ENCODE data around the gene TNFRSF8.
"Not testable (repeated sequence)": the region's sequence is repeated elsewhere in the genome, so short reads cannot be mapped to it uniquely, and the experiment has no call there.

The TNFRSF8 gene

DNA sequence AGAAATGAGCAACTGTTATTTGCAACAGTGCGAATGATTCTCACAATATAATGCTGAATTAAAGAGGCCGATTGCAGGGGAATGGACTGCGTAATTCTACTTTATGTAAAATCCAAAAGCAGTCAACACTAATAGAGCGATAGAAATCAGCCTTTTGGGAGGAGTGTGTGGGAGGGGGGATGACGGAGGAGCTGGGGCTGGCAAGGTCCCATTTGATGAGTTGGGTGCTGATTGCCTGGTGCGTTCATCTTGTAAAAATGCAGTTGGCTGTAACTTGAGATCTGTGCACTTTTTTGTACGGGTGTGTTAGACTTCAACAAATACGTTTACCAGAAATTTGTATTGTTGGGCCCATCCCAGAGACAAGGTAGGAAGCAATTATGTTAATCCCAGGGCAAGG is 20.7 kb downstream of the TNFRSF8 start:
- FAIRE-seq (no peak), DNase-seq (ENCODE audit: insufficient read length, low spot score) (no peak)

DNA sequence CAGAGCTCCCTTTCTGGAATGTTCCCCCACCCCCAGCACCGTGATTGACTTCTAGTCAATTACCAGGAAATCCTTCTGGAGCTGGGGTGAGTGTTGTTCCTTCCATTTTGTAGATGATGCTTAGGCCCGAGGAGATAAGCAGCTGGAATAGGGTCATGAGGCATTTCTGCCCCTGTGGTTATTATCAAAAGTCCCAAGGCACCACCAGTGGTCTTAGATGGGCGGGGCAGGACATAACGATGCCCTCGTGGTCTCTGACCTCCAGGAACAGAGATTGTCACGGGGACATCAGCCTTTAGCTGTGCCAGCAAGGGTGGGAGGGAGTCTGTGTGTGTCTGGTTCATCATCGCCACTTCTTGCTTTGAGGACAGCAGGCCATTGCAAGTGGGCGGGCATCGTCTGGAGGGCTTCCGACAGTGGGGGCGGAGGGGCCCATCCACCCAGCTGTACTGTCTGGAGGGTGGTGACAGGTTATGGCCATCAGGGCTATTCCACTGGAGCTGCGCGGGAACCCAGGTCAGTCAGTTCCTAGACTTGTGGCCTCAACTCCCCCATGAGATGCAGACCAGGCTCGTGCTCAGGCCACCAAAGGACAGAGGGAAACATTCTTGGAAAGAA is 22.6 kb downstream of the TNFRSF8 start:
- no peak for DNase-seq (ENCODE audit: insufficient read length, low spot score)
- peak; percentile 40 for FAIRE-seq

DNA sequence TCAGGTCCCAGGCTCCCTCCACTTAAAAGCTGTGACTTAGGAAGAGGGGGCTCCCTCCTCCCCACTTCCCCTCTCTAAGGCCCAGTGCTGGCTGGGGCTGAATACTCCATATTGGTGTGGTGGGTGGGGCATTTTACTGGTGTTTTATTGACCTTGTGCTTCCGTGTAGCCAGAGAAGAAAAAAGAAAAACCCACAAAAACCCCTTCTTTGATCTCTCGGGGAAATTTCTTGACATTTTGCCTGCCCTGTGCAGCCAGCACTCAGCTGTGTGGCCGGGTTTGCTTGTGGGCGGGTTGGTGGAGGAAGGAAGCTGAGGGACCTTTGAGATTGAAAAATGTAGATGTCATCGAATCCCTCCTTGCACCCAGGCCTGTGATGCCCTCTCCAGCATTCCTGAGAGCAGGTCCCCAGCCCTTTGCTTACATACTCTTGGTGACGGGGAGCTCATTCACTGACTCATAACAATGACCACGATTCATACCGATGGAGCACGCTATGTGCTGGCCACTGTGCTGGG is 24.8 kb downstream of the TNFRSF8 start:
- DNase-seq (ENCODE audit: insufficient read length, low spot score) = no peak
- no peak for FAIRE-seq

DNA sequence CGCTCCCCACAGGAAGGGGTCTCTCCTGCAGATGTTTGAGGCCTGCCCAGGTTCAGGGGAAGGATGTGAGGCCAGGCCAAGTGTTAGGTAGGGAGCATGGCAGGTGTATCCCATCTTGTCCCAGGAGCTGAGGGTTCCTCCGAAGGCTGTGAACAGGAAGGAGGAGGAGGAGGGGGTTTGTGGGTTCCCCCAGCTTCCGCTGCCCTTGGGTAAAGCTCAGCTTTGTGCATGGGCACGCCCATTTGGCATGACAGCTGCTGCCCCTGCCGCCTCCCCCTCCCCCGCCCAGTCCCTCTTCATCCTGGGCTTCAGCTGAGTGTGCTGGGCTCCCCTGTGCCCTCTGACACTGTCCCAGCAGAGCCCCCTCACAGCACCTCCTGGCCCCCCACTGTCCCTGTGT is 25.5 kb downstream of the TNFRSF8 start:
- FAIRE-seq = no peak

DNA sequence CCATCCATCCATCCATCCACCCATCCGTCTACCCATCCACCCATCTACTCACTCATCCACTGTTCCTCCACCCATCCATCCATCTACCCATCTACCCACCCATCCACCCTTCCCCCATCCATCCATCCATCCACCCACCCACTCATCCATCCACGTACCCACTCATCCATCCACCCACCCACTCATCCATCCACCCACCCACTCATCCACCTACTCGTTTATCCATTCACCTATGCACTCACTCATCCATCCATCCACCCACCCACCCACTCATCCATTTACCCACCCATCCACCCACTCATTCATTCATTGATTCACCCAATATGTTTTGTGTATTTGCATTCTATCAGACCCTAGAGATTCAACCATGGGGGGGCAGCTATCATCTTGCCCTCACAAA is 27.2 kb downstream of the TNFRSF8 start:
- DNase-seq (ENCODE audit: insufficient read length, low spot score) (no peak), FAIRE-seq (peak; percentile 48)

More for the DNA sequence above, 25.5 kb downstream of the TNFRSF8 start:
- DNase-seq (ENCODE audit: insufficient read length, low spot score) = no peak

DNA sequence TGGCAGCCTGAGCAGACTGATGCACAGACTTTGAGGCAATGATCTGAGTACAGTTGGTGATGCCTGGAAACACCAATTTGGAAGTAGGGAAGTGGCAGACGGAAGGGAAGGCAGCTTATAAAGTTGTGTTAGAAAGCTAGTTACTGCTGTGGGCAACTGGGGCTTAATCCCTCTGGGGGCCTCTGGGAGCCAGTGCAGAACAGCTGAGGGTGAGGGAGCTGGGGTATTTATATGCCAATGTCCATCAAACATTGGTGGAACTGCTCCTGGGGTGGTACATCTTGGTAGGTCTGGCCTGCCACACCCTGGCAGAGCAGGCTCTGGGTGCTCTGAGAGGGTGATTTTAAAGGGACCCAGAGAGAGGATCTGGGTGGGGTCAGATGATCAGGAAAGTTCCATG is 28.1 kb downstream of the TNFRSF8 start:
- no peak for FAIRE-seq

DNA sequence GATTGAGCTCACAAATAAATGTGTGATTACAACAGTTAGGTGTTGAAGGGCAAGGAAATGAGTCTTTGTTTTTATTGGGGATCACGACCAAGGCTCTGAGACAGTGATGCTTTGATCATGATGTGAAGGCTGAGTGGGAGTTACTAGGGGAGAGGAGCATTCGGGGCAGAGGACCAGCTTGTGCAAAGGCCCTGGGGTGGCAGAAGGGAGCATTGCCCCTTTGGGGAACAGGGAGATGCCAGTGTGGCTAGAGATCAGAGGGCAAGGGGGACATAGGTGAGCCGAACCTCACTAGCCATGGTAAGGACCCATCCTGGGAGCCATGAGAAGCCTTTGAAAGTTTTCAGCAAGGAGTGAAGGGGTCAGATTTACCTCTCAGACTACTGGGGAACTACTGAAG is 31.1 kb downstream of the TNFRSF8 start:
- FAIRE-seq (no peak), DNase-seq (ENCODE audit: insufficient read length, low spot score) (no peak)

More for the DNA sequence above, 28.1 kb downstream of the TNFRSF8 start:
- DNase-seq (ENCODE audit: insufficient read length, low spot score) = no peak

DNA sequence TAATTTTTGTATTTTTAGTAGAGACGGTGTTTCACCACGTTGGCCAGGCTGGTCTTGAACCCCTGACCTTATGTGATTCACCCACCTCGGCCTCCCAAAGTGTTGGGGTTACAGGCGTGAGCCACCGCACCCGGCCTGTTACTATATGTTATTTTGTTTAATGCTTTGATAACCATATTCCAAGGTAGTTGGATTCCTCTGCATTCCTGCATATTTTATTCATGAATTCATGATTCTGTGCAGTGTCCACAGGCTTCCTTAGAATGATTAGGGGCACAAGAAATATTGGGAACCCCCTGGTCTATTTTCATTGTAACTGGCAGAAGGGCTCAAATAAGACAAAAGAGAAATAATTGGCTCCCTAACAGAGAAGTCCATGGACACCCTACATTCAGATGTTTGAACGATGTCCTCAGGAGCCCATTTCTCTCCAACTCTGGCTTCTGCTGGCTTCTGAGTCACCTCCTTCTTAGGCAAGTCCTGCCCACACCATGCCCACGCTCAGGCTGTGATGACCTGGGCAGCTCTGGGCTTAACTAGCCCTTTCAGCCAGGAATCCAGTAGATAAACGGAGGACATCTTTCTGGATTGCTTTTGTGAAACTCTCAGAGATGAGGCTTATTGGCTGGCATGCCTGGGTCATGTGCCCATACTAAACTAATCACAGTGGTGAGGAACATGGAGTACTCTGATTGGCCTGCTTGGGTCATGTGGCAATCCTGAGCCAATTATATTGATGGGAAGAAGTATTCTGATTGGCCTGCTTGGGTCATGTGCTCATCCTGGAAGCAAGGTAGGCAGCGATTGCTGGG is 32.6 kb downstream of the TNFRSF8 start:
- FAIRE-seq (no peak), DNase-seq (ENCODE audit: insufficient read length, low spot score) (no peak)

DNA sequence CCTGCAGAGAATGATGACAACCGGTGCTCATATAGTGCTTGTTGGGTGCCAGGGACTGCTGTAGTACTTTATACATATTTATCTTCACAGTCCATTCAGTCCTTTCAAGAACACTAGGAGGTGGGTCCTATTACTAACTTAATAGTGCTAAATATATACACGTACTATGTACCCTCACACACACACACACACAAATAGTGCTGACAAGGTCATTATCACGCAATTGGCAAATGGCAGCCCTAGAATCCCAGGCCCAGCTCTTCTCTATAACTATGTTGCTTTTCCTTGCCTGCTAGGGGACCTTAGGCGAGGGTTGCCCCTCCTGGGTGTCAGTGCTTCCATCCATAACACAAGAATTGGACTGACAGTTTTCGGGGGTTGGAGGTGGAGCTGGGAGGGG is 33.5 kb downstream of the TNFRSF8 start:
- DNase-seq (ENCODE audit: insufficient read length, low spot score) = no peak
- no peak for FAIRE-seq

DNA sequence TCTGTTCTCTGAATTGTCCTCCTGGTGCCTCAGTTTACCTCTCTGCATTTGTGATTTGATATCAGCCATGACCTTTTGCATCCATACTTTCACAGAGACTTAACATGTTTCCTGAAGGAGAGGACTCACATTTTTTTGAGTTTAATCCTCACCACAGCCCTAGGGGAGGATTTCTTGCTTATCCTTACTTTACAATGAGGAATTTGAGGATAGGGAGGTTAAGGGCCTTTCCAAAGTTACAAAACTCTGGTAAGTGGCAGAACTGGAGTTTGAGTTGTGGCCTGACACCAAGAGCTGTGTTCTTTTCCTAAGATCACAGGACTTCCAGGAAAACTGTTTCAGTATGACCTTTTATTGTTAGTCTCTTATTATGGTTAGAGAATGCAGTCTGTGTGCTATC is 34.2 kb downstream of the TNFRSF8 start:
- FAIRE-seq (no peak), DNase-seq (ENCODE audit: insufficient read length, low spot score) (no peak)

DNA sequence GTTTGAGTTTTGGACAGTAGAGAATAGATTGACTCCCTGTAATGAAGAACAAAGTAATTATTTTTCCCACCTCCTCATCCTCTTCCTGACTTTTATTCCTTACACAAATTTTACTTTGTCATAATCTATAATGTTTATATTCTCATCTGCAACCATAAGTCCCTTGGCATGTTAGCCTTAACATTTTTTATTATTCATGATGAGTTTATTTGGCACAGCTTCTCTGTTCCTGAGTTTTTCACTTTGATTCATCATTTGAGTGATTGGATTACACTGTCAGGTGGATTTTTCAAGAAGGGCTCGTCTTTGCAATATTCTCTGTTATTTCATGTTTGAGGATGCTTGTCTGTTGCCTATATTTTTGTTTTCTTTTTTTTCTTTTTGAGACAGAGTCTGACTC is 35.7 kb downstream of the TNFRSF8 start:
- no peak for FAIRE-seq
- no peak for DNase-seq (ENCODE audit: insufficient read length, low spot score)

DNA sequence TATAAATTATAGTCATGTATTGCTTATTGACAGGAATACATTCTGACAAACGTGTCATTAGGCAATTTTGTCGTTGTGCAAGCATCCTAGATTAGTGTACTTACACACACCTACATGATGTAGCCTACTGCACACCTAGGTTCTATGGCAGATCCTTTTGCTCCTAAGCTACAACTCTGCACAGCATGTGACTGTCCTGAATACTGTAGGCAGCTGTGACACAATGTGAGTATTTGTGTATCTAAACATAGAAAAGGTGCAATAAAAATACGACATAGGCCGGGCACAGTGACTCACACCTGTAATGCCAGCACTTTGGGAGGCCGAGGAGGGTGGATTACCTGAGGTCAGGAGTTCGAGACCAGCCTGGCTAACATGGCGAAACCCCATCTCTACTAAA is 36.5 kb downstream of the TNFRSF8 start:
- no peak for DNase-seq (ENCODE audit: insufficient read length, low spot score)
- no peak for FAIRE-seq

DNA sequence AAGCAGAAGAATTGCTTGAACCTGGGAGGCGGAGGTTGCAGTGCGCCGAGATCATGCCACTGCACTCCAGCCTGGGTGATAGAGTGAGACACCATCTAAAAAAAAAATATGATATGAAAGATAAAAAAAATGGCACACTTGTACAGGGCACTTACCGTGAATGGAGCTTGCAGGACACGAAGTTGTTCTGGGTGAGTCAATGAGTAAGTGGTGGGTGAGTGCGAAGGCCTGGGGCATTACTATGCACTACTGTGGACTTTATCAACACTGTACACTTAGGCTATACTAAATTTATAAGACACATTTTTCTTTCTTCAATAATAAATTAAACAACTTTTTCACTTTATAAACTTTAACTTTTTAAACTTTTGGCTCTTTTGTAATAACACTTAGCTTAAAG is 37.0 kb downstream of the TNFRSF8 start:
- no peak for DNase-seq (ENCODE audit: insufficient read length, low spot score)
- FAIRE-seq = no peak

DNA sequence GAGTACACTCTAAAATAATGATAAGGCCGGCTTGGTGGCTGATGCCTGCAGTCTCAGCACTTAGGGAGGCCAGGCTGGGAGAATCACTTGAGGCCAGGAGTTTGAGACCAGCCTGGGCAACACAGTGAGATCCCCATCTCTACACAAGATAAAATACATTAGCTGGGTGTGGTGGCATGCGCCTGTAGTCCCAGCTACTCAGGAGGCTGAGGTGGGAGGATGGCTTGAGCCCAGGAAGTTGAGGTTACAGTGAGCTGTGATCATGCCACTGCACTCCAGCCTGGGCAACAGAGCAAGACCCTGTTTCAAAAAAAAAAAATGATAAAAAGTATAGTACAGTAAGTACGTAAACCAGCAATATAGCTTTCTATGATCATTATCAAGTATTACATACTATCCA is 38.0 kb downstream of the TNFRSF8 start:
- not testable (repeated sequence) for DNase-seq (ENCODE audit: insufficient read length, low spot score); FAIRE-seq

DNA sequence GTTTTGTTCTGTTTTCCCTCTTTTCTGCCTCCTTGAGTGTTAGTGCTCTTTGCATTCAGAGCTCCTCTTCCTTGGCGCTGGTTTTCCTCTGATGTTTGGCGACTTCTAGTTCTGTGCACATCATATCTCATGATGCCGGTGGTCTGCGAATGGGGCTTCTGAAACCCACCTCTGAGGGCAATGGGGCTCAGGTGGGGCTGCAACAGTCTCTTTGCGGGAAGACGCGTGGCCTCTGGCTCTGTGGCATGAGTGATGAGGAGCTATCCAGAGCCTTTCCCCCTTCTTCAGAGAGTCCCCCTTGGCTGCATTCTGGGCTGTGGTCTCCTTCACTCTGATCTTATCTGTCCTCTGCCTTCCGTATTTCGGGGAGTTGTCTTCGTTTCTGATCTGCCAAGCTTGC is 39.0 kb downstream of the TNFRSF8 start:
- FAIRE-seq (no peak), DNase-seq (ENCODE audit: insufficient read length, low spot score) (no peak)

DNA sequence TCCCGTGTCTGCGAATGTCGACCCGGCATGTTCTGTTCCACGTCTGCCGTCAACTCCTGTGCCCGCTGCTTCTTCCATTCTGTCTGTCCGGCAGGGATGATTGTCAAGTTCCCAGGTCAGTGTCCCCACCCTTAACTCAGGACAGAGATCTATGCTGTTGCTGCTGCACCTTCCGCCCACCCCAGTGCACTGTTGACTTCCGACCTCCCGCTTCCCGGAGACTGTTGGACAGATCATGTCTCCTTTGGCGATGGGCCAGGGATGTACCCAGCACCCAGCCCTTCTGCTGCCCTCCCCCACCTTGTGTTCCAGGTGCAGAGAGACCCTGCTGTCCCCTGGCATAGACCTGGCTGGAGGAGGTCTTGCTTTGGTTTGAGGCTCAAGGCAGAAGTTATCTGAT is 41.3 kb downstream of the TNFRSF8 start:
- no peak for FAIRE-seq

DNA sequence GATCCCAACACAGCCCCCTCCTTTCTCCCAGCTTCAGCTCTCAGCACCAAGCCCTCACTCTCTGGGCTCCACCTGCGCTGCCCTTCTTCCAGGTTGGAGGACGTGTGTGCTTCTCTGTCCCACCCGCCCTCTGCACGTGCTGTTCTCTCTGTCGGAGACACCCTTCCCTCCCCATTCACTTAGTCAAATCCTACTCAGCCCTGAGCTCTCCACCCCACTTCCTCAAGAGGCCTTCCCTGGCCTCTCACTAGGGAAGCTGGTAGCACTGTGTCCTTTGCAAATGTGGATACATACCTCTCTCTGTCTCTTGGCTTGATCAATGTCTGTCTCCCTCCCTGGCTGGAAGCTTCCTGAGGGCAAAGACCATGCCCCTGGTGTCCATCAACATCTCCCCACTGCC is 43.0 kb downstream of the TNFRSF8 start:
- no peak for FAIRE-seq

More for the DNA sequence above, 41.3 kb downstream of the TNFRSF8 start:
- no peak for DNase-seq (ENCODE audit: insufficient read length, low spot score)

DNA sequence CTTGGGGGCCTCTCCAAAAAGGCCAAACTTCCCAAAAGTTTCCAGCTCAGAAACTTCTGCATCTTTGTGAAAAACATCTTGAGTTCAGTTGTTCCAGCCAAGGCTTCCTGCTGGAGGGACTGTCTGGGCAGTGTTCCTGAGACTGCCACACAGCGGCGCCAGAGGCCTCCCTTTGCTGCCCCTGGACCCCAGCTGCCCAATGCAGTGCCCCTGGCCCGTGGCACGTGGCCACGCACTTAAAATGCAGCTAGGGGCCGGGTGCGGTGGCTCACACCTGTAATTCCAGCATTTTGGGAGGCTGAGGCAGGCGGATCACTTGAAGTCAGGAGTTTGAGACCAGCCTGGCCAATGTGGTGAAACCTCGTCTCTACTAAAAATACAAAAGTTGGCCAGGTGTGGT is 43.8 kb downstream of the TNFRSF8 start:
- not testable (repeated sequence) for FAIRE-seq; DNase-seq (ENCODE audit: insufficient read length, low spot score)

More for the DNA sequence above, 43.0 kb downstream of the TNFRSF8 start:
- no peak for DNase-seq (ENCODE audit: insufficient read length, low spot score)

DNA sequence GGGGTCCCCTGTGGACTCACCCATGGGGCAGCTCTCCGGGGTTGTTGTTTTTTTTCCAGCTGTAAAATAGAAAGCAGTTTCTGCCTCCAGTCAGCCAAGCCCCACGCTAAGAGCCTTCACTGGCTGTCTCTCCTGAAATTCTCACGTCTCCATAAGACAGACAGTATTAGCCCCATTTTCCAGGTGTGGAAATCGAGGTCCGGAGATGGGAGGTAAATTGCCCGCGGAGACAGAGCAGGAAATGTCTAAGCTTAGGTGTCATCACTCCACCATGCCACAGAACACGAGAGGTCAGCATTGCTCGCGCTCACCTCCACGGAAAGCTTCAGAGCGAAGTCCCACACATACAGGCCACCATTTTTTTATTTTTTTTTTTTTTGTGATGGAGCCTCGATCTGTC is 44.6 kb downstream of the TNFRSF8 start:
- DNase-seq (ENCODE audit: insufficient read length, low spot score) (no peak), FAIRE-seq (no peak)

DNA sequence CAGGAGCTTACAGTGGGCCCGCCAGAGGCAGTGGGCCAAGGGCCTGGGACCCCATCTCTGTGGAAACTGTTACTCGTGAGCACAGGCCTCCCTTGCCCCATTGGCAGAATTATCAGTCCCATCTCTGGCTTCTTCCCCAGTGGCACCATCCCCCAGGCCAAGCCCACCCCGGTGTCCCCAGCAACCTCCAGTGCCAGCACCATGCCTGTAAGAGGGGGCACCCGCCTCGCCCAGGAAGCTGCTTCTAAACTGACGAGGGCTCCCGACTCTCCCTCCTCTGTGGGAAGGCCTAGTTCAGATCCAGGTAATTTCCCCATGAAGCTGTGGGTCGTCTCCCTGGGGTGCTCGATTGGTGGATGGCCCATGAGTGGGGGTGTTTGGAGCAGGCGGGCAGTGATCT is 46.8 kb downstream of the TNFRSF8 start:
- DNase-seq (ENCODE audit: insufficient read length, low spot score) = no peak

DNA sequence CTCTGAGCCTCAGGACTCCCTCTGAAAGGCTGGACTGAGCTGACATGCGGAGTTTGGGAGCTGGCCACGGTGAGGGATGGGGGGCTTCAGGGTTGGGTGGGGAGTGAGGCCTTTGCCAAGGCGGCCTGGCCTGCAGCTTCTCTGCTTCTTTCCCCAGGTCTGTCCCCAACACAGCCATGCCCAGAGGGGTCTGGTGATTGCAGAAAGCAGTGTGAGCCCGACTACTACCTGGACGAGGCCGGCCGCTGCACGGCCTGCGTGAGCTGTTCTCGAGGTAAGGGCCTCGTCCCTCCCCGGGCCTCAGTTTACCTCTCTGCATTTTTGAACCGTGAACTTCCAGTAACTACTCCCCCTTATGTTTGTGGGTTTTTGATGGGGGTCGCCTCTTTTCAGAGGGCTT is 48.6 kb downstream of the TNFRSF8 start:
- DNase-seq (ENCODE audit: insufficient read length, low spot score) (no peak), FAIRE-seq (no peak)

More for the DNA sequence above, 46.8 kb downstream of the TNFRSF8 start:
- no peak for FAIRE-seq

DNA sequence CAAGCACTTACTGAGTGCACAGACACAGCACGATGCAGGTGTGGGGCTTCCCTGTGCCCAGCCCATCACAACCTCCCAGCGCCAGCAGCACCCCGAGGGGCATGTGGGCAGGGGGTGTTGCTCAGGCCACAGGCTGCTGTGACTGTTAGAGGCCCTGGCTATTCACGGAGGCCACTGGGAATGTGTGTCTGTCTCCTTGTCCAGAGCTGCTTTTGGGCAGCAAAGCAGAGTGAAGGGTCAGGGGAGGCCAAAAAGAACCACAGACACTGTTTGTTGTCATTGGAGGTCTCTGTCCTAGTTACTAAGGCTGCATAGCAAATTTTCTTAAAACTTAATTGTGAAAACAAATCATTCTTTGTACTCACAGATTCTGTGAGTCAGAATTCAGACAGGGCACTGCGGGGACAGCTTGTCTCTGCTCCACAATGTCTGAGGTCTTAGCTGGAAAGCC is 49.6 kb downstream of the TNFRSF8 start:
- DNase-seq (ENCODE audit: insufficient read length, low spot score) (no peak), FAIRE-seq (no peak)
